Islet of Langerhans (tissue), 1 donor: Measurements from ENCODE around the gene KLHL28.
"Not testable (repeated sequence)": the region's sequence is repeated elsewhere in the genome, so short reads cannot be mapped to it uniquely, and the experiment has no call there.

Source experiments
- FAIRE-seq: peaks from one replicate; lab custom pipeline; 2011; peaks lifted over from hg19 to GRCh38; lab: Jason Lieb, UNC

The KLHL28 gene

DNA sequence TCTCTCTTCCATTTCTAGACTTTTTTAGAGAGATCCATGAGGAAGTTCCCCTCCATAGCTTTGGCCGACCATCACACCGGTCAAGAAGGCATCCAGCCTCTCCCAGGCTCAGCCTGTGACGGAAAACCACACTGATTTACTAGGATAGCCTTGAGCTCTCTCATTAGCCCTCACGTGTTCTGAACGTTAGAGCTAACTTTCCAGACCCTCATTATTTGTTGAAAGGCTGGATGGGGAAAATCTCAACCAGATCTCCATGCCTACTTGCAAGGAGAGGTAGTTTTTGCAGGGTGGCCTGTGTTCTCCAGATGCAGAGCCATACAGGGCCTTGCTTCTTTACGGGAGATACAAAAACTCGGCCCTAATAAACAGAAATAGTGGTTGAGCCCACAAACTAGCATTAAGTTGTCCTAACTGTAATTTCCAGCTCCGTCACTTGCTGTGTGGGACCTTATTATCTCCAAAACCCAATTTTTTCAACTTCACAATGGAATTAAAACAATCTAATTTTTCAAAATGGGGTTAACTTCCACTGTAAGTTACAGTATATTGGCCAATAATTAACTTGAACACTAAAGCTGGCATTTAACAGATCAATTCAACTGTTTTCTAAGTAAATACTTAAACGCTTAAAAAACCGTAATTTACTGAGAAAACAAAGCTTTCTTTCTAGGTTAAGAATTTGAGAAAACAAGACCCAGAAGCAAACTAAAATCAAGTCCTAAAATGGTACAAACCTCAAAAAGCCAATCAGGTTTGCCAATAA lies 65.3 kb downstream of the KLHL28 start:
- FAIRE-seq: peak; percentile 79

- FAIRE-seq: no peak
Measured at GRCh38 chr14:44895716-44896115, 66.0 kb downstream of the KLHL28 start.

- FAIRE-seq: no peak
Measured at GRCh38 chr14:44893535-44893934, 68.2 kb downstream of the KLHL28 start.

DNA sequence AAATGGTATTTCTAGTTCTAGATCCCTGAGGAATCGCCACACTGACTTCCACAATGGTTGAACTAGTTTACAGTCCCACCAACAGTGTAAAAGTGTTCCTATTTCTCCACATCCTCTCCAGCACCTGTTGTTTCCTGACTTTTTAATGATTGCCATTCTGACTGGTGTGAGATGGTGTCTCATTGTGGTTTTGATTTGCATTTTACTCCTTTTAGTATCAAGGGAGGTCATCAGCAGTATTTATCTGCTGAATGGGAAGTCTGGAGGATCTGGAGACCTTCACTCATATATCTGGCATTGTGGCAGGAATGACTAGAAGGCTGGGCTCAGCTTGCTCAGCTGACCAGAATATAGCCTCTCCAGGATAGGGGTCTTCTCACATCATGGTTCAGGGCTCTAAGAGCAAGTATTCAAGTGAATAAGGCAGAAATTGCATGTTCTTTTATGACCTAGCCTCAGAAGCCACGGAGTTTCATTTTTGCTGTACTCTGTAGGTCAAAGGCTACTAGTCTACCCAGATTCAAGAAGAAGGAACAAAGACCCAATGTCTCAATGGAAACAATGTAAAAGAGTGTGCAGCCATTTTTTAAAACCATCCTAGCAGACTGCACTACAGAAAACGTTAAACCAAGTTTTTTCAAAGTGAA lies 69.9 kb downstream of the KLHL28 start:
- FAIRE-seq: not testable (repeated sequence)

DNA sequence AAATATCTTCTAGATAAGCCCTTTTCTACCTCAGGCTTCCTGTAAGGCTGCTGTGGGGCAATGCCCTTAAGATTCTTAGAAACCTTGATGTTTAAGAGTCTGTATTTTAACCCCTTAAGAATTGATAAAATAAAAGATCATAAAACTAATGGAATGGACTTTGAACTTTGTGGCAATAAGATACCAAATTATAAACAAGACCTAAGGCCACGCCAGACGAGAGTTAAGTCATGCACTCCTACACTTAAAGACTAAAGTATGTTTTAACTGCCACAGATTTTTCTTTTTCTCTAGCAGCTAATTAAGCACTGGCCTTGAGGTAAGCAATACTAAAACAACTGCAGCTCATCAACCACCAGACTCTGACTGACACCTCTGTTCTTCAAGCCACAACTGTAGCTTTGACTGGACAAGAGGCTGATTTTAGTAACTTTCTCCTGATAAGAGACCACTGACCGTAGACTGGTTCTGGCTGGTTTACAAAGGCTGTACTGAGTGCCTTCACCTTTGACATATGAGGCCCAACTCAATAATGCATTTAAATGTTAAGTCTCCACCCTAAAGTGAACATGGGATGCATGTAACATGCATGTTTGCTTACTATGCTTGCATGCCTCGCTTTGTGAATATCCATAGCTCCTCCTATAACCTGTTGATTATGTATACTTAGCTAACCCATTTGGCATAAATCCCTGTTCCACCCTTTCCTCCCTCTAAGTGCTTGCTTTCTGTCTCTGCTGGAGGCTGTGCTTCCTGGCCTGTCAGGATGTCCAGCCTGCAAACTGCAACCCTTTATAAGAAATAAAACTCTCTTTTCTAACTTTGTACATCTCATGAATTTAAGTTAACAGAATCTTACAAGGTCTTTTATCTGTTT lies 71.9 kb downstream of the KLHL28 start:
- no peak for FAIRE-seq

DNA sequence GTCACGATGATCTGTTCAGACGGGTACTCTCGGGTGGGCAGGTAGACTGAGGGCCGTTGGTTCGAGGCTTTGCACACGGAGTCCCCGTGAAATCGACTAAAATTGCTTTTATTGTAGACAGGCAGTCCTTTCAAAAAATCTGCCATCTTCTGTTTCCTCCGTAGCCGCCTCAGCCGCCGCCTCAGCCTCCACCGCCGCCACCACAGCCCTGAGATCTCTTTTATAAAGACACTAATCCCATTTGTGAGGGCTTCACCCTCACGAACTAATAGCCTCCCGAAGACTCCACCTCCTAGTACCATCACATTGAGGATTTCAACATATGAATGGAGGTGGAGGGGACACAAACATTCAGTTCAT lies 74.2 kb downstream of the KLHL28 start:
- no peak for FAIRE-seq

DNA sequence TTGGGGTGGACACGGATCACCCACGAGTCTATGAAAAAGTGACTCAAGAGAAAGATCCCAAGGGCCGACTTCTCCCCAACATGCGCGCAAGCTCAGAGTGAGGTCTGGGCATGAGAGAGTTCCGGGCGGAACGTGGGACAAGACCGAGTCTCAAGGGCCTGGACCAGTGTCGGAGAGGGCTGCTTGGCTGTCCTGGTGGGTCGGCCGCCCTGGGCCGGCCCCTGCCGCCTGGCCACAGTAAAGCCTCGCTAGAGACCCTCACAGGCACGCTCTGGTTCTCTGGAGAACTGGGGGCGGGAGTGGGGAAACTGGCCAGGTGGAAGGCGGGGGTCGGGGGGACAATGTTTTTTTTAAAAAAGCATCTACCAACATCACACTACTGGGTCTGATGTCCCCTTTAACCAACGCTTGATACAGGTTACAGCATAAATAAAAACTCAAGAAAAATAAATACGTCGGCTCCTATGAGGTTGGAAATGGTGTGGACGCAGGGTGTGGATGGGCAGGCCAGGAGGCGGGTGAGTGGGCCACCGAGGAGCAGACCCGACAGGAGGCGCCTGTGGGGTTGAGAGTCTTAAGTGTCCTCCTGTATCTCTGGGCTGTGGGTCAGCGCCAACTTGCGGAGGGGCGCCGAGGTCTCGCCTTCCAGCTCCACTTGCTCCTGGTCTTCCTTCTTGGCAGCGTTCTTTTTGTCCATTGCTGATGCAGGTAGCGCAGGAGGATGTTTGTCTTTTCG lies 74.7 kb downstream of the KLHL28 start:
- no peak for FAIRE-seq

GRCh38 chr14:44880791-44881190 lies 81.0 kb downstream of the KLHL28 start:
- FAIRE-seq: no peak
